ENCODE results near the gene SPHK1.

Gene SPHK1

GRCh38 chr17:76363107-76363842 is 21.1 kb upstream of the SPHK1 start:
- no peak for DNase-seq (ENCODE audit: low read depth in 2 of 2)

- DNase-seq (ENCODE audit: low read depth in 2 of 2) = no peak
Observed at GRCh38 chr17:76365256-76365903, 19.0 kb upstream of the SPHK1 start.

DNA sequence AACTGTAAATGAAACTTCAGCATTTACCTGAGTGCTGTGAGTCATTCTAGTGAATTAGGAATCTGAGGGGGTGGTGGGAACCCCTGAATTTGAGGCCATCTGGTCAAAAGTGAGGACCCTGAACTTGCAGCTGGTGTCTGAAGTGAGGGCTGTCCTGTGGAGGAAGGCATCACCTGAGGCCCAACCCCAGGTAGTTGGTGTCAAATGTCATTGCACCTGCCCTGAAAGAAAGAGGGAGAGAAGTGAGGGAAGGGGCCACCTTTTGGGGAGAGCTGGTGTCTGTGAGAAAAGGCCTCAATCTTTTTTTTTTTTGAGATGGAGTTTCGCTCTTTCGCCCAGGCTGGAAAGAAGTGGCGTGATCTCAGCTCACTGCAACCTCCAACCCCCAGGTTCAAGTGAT is 18.2 kb upstream of the SPHK1 start:
- DNase-seq (ENCODE audit: low read depth in 2 of 2) = no peak

DNA sequence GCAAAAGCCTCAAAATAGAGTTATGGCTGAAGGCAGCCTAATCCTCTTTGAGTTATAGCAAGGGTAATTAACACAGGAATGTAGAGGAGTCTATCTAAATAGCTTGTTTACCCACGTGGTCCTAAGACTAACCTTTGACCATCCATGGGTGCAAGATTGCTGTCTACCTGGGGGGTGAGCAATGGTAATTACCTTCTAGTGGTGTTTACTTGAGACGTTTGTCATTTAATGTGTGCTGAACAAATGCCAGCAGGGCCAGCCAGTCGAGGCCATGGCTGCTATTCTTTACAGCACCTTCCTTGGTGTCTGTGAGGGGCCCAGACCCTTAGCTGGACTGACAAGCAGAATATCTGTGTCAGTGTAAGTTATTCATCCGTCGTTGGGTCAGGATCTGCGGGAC is 16.8 kb upstream of the SPHK1 start:
- DNase-seq (ENCODE audit: low read depth in 2 of 2) = no peak

- DNase-seq (ENCODE audit: low read depth in 2 of 2) = no peak
Observed at GRCh38 chr17:76368545-76368944, 15.9 kb upstream of the SPHK1 start.

- DNase-seq (ENCODE audit: low read depth in 2 of 2) = no peak
Observed at GRCh38 chr17:76369379-76369778, 15.0 kb upstream of the SPHK1 start.

- DNase-seq (ENCODE audit: low read depth in 2 of 2) = no peak
Observed at GRCh38 chr17:76369804-76370203, 14.6 kb upstream of the SPHK1 start.

DNA sequence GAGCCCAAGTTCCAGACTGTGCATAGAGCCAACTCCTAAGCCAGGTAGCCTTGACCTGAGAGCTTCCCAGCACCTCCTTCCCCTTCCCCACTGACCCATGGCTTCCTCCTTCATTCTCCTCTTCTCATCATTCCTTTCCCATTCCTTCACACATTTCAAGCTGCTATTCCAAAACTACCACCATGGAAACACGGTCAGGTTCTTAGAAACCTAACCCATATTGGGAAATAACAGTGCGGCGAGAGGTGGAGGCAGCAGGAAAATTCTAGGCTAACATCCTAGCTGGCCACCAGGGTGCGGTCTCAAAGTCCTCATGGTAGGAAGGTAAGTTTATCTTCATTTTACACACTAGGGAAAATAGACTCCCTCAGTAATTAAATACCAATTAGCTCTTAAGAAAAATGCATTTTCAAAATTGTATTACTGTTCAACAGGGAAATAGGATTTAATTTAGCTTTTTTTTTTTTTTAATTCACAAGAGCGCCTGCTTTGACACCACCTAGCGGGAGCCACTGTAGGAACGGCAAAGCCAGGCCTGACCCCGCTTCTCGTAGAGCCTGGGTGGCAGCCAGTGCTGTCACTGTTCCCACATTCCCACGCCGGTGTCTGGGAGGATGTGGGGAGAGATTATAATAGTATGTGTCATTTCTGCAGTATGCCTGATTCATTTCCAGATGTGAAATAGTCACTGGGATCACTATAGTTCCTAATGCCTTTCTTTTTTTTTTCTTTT is 14.0 kb upstream of the SPHK1 start:
- DNase-seq (ENCODE audit: low read depth in 2 of 2) = no peak

DNA sequence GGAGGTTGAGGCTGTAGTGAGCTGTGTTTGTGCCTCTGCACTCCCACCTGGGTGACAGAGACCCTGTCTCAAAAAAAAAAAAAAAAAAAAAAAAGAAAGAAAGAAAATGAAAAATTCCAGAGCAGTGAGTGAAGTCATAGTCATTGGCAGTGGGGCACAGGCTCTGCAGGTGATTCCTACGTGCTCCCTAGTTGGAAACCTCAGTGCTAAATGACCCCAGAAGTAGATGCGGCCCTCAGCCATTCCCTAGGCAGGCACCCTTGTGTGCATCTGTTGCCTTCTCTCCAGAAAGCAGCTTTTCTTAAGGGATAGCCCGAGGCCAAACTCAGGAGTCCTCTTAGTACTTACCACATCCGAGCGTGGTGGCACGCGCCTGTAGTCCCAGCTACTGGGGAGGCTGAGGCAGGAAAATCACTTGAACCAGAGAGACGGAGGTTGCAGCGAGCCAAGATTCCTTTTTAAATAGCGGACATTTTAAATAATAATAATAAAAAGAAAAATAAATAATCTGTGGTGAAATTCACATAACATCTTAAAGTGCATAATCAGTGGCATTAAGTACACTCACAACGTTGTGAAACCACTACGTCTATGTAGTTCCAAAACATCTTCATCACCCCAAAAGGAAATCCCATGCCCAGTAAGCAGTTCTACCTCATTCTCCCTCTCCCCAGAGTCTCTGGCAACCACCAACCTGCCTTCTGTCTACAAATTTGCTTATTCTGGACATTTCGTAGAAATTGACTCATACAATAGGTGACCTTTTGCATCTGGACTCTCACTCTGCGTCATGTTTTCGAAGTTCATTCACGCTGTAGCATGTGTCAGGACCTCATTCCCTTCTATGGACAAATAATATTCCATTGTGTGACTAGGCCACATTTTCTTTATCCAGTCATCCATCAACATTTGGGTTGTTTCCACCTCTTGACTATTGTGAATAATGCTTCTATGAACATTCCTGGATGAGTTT is 12.5 kb upstream of the SPHK1 start:
- no peak for DNase-seq (ENCODE audit: low read depth in 2 of 2)

GRCh38 chr17:76376318-76377133 is 7.9 kb upstream of the SPHK1 start:
- no peak for DNase-seq (ENCODE audit: low read depth in 2 of 2)

- no peak for DNase-seq (ENCODE audit: low read depth in 2 of 2)
Observed at GRCh38 chr17:76378548-76379274, 5.7 kb upstream of the SPHK1 start.

GRCh38 chr17:76379275-76379641 is 5.2 kb upstream of the SPHK1 start:
- no peak for DNase-seq (ENCODE audit: low read depth in 2 of 2)

GRCh38 chr17:76379646-76380376 is 4.6 kb upstream of the SPHK1 start:
- DNase-seq (ENCODE audit: low read depth in 2 of 2) = no peak

- no peak for DNase-seq (ENCODE audit: low read depth in 2 of 2)
Observed at GRCh38 chr17:76381633-76382350, 2.6 kb upstream of the SPHK1 start.

DNA sequence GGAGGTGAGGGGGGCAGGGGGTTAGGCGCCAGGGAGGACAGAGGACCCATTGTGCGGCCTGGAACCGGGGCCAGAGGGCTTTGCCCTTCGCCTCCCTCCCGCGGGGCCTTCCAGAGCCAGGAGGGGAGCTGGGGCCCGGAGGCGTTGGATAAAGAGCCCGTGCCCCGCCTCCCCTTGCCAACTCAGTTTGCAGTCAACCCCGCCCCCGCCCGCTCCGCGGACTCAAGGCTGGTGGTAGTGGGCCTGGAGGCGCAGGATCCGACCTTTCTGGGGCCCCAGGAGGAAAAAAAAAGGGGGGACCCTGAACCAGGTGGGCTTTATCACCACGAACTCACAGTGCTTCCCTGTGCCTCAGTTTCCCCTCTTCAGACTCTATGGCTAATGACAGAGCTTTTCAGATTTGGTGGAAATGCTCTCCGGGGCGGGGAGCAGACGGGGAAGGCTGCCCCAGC is 2.0 kb upstream of the SPHK1 start:
- DNase-seq (ENCODE audit: low read depth in 2 of 2) = peak in 1 of 2 donors; percentile 13

DNA sequence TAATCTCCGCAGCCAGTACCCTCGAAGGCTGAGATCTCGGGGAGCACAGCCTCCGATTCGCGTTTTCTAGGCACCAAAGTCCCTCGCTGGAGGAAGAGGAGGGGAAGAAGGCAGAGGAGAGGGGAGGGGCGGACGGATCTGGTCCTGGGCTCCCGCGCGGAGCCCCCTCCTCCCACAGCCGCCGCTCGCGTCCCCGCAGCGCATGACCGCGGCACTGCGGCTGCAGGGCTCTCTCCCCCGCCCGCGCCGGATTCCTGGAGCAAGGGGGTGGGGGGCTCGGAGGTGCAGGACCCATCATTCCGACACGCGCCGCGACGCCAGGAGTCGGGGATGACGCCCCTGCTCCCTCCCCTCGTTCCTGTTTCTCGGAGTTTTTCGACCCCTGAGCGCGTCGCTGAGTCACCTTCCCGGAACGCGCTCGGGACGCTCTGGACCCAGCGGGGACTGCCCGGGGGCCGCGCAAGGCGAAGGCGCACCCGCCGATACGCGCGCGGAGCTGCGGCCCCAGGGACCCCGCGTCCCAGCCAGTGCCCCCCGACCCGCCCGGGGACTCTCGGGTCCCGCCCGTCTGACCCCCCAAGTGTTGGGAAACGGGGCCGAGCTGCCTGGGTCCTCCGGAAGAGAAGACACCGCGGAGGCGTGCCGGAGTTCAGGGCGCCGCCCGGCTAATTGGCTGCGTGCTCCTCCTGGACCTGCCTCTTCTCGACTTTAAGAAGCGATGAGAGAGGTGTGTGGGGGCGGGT is 1.4 kb upstream of the SPHK1 start:
- peak; percentile 47 to 59 for DNase-seq (ENCODE audit: low read depth in 2 of 2)

- peak; percentile 40 for DNase-seq (ENCODE audit: low read depth in 2 of 2)
Observed at GRCh38 chr17:76383546-76384221, 725 bp upstream of the SPHK1 start.

Data from stimulated activated CD8-positive, alpha-beta memory T cell treated with anti-CD3 and anti-CD28 coated beads, Interleukin-2, amount 100 ng/mL, for 48 hours (primary cell).